Gastrocnemius medialis (tissue), 4 donors: ENCODE data around the gene PCMT1.

Source experiments
- POLR2A ChIP-seq, 2 donors: fragments of 450-650 bp; IDR thresholded peaks; one replicate each; pipeline ENCODE4 v1.6.1; 2017; ENCODE audit warnings: antibody characterized with exemption in 2 of 2, mild to moderate bottlenecking in 2 of 2, moderate library complexity in 2 of 2
- TF ChIP-seq, protein P1 (sequence below), 5 experiments: fragments of 450-650 bp in 3 of 5; fragments of 200-600 bp in 2 of 5; sonication (generic) in 2 of 5; IDR thresholded peaks in 4 of 5; conservative IDR thresholded peaks in 1 of 5; 1 replicate in 4 of 5; 2 replicates in 1 of 5; pipeline ENCODE4 v1.5.1; 2016 to 2019; ENCODE audit warnings: antibody characterized with exemption in 5 of 5, mild to moderate bottlenecking in 3 of 5, moderate library complexity in 3 of 5

DNA sequence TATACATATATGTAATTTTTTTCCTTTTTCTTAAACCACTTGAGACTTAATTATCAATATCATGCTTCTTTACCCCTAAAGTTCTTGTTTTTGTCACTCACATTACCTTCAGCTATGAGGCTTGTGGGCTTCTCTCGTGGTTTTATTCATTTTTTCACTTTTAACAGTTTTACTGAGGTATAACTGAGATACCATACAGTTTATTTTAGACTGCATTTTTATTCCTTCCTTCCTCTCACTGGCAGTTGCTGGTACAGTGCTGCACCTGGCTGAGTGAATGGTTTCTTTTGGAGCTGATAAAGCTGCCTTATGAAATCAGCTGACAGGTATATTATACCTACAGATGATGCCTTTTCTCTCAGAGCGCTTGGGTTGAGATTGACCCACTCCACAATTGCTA, 60.3 kb downstream of the PCMT1 start:
- no peak for TF ChIP-seq POLR2A (IDR thresholded peaks at IDR 0.05)
- TF ChIP-seq, protein P1, sequence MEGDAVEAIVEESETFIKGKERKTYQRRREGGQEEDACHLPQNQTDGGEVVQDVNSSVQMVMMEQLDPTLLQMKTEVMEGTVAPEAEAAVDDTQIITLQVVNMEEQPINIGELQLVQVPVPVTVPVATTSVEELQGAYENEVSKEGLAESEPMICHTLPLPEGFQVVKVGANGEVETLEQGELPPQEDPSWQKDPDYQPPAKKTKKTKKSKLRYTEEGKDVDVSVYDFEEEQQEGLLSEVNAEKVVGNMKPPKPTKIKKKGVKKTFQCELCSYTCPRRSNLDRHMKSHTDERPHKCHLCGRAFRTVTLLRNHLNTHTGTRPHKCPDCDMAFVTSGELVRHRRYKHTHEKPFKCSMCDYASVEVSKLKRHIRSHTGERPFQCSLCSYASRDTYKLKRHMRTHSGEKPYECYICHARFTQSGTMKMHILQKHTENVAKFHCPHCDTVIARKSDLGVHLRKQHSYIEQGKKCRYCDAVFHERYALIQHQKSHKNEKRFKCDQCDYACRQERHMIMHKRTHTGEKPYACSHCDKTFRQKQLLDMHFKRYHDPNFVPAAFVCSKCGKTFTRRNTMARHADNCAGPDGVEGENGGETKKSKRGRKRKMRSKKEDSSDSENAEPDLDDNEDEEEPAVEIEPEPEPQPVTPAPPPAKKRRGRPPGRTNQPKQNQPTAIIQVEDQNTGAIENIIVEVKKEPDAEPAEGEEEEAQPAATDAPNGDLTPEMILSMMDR (IDR thresholded peaks at IDR 0.05 in 4 of 5, conservative IDR thresholded peaks at IDR 0.05 in 1 of 5) = no peak
